ENCODE data around the gene CSRNP3. TPM values are rescaled to one million over a fixed set of nuclear protein-coding genes. Genes with fewer than 3 reads are reported as not detected.

CSRNP3 gene
- total and polyA plus RNA-seq, 8 donors: under 0.01 to 9.9 (median 0.58) TPM; not detected in 1

DNA sequence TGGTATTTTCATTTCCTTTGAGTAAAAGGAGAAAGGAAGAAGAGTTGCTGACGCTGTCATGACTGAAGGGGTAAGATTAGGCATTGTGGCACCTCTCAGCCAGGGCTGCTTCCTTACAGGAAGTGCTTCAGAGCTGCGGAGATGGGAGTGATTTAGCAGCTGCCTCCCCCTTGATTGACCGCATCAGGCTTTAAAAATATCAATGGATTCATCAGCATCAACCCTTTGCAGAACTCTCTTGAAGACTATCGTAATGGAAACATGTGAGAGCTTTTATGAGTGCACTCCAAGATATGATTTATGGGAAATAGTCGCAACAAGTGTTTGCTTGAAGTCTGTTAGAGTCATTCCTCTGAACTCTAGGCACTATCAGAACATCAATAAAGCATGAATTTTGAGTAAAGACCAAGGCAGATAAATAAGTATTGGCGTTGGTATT lies 141.1 kb downstream of the CSRNP3 start:
- DNase-seq: peak in 1 of 2 donors; percentile 10
- H3K27ac ChIP-seq: no peak overlapping the region
- no peaks in the 10 kb centered on the region for H3K27me3 ChIP-seq
- H3K36me3 ChIP-seq: no peaks in the 10 kb centered on the region
- H3K9me3 ChIP-seq: no peaks in the 10 kb centered on the region
- TF ChIP-seq, protein P1, sequence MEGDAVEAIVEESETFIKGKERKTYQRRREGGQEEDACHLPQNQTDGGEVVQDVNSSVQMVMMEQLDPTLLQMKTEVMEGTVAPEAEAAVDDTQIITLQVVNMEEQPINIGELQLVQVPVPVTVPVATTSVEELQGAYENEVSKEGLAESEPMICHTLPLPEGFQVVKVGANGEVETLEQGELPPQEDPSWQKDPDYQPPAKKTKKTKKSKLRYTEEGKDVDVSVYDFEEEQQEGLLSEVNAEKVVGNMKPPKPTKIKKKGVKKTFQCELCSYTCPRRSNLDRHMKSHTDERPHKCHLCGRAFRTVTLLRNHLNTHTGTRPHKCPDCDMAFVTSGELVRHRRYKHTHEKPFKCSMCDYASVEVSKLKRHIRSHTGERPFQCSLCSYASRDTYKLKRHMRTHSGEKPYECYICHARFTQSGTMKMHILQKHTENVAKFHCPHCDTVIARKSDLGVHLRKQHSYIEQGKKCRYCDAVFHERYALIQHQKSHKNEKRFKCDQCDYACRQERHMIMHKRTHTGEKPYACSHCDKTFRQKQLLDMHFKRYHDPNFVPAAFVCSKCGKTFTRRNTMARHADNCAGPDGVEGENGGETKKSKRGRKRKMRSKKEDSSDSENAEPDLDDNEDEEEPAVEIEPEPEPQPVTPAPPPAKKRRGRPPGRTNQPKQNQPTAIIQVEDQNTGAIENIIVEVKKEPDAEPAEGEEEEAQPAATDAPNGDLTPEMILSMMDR (IDR thresholded peaks at IDR 0.05): no peak
- TF ChIP-seq POLR2A (IDR thresholded peaks at IDR 0.05) (no peak), EP300 (IDR thresholded peaks at IDR 0.05) (no peak), POLR2AphosphoS5 (IDR thresholded peaks at IDR 0.05) (no peak)
- no peak overlapping the region for H3K4me3 ChIP-seq
- intact Hi-C loops (cut with DNase I; ENCODE audit: low total_unique reads): no loop called here
- 38 to 56% (median 48%) methylated on average over 6 of the region's 6 CpGs for WGBS, 5 donors
- peaks cover 0 to 7% (median 0%) of the 10 kb centered on the region in 4 donors for H3K4me1 ChIP-seq

DNA sequence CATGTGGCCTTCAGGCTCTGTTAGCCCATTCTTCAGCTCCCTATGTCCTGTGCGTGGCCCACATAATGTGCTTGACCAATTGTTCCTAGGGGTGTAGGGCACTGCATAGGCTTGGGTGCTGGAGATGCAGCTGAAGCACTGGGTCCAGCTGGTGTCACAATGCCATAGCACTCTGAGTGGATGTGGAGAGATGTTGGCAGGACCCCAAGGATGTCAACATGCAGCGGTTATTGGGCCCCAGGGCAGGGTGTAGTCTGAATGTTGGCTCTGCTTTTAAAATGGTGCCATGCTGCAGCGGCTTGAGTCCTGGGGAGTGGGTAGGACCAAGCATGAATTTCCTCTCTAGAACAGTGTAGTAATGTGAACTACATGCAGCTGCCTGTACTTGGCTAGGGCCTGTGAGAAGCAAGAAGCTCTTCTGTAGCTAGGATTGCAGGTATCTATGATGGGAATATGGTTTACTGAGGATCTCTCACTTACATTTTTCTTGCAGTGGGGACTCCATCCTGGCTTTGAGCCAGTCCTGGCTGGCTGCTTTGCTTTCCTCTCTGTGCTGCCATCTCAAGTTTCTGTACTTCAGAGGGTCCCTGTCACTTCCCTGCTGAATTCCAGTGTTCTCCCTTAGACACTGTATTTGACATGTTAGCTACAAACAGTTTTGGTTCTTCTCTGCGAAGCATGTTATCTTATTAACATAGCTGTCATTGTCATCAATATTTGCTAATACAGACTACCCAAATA lies 148.4 kb downstream of the CSRNP3 start:
- H3K4me1 ChIP-seq: peaks cover 0 to 15% (median 4%) of the 10 kb centered on the region in 4 donors
- no peaks in the 10 kb centered on the region for H3K27me3 ChIP-seq
- TF ChIP-seq EP300 (IDR thresholded peaks at IDR 0.05) (no peak), POLR2AphosphoS5 (IDR thresholded peaks at IDR 0.05) (no peak), POLR2A (IDR thresholded peaks at IDR 0.05) (no peak)
- TF ChIP-seq, protein P1 (IDR thresholded peaks at IDR 0.05): no peak
- DNase-seq: no peak
- 87 to 95% (median 93%) methylated on average over 4 of the region's 4 CpGs for WGBS, 5 donors
- no peak overlapping the region for H3K4me3 ChIP-seq
- no peaks in the 10 kb centered on the region for H3K36me3 ChIP-seq
- intact Hi-C loops (cut with DNase I; ENCODE audit: low total_unique reads): no loop called here
- H3K9me3 ChIP-seq: no peaks in the 10 kb centered on the region
- no peak overlapping the region for H3K27ac ChIP-seq

DNA sequence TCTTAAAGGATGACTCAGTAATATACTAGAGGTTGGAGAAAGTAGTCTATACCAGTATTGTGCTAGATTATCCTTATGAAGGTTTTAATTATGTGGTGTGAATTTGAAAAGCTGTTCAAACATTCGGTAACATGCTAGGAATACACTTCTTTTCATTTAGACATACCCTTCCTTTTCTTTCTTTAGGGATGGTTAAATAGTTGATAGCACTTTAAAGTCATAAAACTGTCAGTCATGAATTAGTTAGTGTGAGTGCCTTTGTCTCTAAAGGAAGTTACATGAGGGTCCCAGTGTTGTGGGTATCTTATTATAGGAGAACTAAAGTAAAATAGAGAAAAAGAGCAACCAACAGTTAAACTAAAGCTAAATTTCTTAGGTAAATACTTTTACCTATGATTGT lies 149.3 kb downstream of the CSRNP3 start:
- TF ChIP-seq POLR2AphosphoS5 (IDR thresholded peaks at IDR 0.05) (no peak), POLR2A (IDR thresholded peaks at IDR 0.05) (no peak), EP300 (IDR thresholded peaks at IDR 0.05) (no peak)
- TF ChIP-seq, protein P1 (IDR thresholded peaks at IDR 0.05): no peak
- intact Hi-C loops (cut with DNase I; ENCODE audit: low total_unique reads): no loop called here
- Histone ChIP-seq H3K4me1 (peaks cover 0 to 15% (median 4%) of the 10 kb centered on the region in 4 donors), H3K36me3 (no peaks in the 10 kb centered on the region), H3K9me3 (no peaks in the 10 kb centered on the region), H3K27ac (no peak overlapping the region), H3K4me3 (no peak overlapping the region), H3K27me3 (no peaks in the 10 kb centered on the region)
- no peak for DNase-seq
- 77 to 94% (median 92%) methylated on average over 1 of the region's 1 CpG for WGBS, 5 donors

DNA sequence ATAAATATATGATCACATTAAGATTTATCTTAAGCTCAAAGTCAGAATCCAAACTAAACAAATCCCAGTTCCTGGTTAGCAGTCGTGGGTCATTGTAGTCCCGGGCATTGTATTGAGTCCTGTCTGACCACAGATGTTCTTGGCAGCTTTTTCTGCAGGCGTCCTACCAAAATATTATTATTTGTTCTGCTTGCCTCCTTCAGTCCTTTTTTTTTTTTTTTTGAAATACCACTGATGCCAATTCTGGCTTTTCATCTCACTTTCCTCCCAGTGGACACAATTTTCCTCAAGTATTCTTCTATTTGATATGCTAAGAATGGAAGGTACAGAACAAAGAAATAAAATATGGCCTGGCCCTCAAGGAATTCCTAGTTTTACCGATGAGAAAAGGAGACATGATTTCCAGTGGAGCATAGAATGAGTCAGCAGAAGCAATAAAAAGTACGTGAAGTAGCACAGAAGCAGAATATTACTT lies 151.6 kb downstream of the CSRNP3 start:
- no peaks in the 10 kb centered on the region for H3K9me3 ChIP-seq
- peak in 1 of 2 donors; percentile 54 for DNase-seq
- H3K36me3 ChIP-seq: no peaks in the 10 kb centered on the region
- intact Hi-C loops (cut with DNase I; ENCODE audit: low total_unique reads): no loop called here
- H3K27ac ChIP-seq: no peak overlapping the region
- no peak overlapping the region for H3K4me3 ChIP-seq
- H3K27me3 ChIP-seq: no peaks in the 10 kb centered on the region
- H3K4me1 ChIP-seq: peaks cover 0 to 15% (median 4%) of the 10 kb centered on the region in 4 donors
- no peak for TF ChIP-seq POLR2AphosphoS5 (IDR thresholded peaks at IDR 0.05)
- 24 to 36% (median 30%) methylated on average over 5 of the region's 5 CpGs for WGBS, 5 donors

DNA sequence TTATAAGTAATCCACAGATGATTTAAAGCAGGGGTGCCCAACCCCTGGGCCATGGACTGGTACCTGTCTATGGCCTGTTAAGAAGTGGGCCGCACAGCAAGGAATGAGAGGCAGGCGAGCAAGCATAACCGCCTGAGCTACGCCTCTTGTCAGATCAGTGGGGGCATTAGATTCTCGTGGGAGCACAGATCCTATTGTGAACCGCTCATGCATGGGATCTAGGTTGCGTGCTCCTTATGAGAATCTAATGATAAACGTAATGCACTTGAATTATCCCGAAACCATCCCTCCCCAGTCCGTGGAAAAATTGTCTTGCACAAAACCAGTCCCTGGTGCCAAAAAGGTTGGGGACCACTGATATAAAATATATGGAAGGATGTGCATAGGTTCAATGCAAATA lies 153.7 kb downstream of the CSRNP3 start:
- WGBS, 5 donors: 96 to 98% (median 96%) methylated on average over 10 of the region's 10 CpGs
- intact Hi-C loops (cut with DNase I; ENCODE audit: low total_unique reads): no loop called here
- Histone ChIP-seq H3K36me3 (no peaks in the 10 kb centered on the region), H3K27me3 (no peaks in the 10 kb centered on the region), H3K4me3 (no peak overlapping the region), H3K27ac (no peak overlapping the region), H3K9me3 (no peaks in the 10 kb centered on the region), H3K4me1 (peaks cover 0 to 15% (median 4%) of the 10 kb centered on the region in 4 donors)
- DNase-seq: no peak
- TF ChIP-seq POLR2A (IDR thresholded peaks at IDR 0.05): no peak
- TF ChIP-seq, protein P1 (IDR thresholded peaks at IDR 0.05): no peak
- TF ChIP-seq EP300 (IDR thresholded peaks at IDR 0.05): no peak
- no peak for TF ChIP-seq POLR2AphosphoS5 (IDR thresholded peaks at IDR 0.05)

Data from stomach (tissue), 9 donors.